SK-N-SH (cell line): Measurements from ENCODE around the gene EP400. TPM values are rescaled to one million over a fixed set of nuclear protein-coding genes. Genes with fewer than 3 reads are reported as not detected.

ENCODE experiments used
- CTCF ChIA-PET: fragments of 300-600, 350-600 bp; formaldehyde crosslinking; extraction: SDS; loops from one replicate; lab custom pipeline; 2021; lab: Yijun Ruan, JAX
- POLR2A ChIA-PET: fragments of 350-600 bp; sonication (Branson Sonifier 250); formaldehyde crosslinking; extraction: SDS; loops from one replicate; lab custom pipeline; 2020; ENCODE audit warnings: antibody characterized with exemption, inconsistent platforms; lab: Yijun Ruan, JAX
- DNase-seq: peaks from one replicate; pipeline ENCODE4 v3.0.0; 2012
- H2AFZ ChIP-seq: fragments of 200-600 bp; sonication (generic); 2 replicates; pipeline ENCODE4 v1.8.1; 2016; ENCODE audit warnings: antibody characterized with exemption, mild to moderate bottlenecking, low read depth
- H3F3A ChIP-seq: fragments of 200-600 bp; sonication (generic); replicated peaks from 2 replicates; pipeline ENCODE3; 2016; ENCODE audit warnings: antibody characterized with exemption, mild to moderate bottlenecking; ENCODE audit not compliant: insufficient read depth
- H3K27ac ChIP-seq, 2 experiments: fragments of 200-500 bp in 1 of 2; fragments of 200-600 bp in 1 of 2; sonication (Bioruptor generic) in 1 of 2; sonication (generic), shearing (Covaris generic) in 1 of 2; 2 replicates each; pipeline versions ENCODE4 v1.5.1 to v1.6.1; 2014 to 2016; ENCODE audit warnings: low read depth in 2 of 2, inconsistent platforms in 1 of 2, low read length in 1 of 2, mild to moderate bottlenecking in 1 of 2, mixed read lengths in 1 of 2
- H3K27me3 ChIP-seq: fragments of 200-600 bp; sonication (generic), shearing (Covaris generic); 2 replicates; pipeline ENCODE4 v1.6.1; 2016; ENCODE audit warnings: mixed run types; ENCODE audit not compliant: insufficient read depth
- H3K36me3 ChIP-seq, 2 experiments: fragments of 200-500 bp in 1 of 2; fragments of 200-600 bp in 1 of 2; sonication (Bioruptor generic) in 1 of 2; sonication (generic) in 1 of 2; replicated peaks in 1 of 2; 2 replicates each; pipeline versions ENCODE3 to v1.5.1; 2014 to 2016; ENCODE audit warnings: low read length in 1 of 2, mild to moderate bottlenecking in 1 of 2; ENCODE audit not compliant: insufficient read depth in 2 of 2, control insufficient read depth in 1 of 2
- H3K4me1 ChIP-seq, 2 experiments: fragments of 200-500 bp in 1 of 2; fragments of 200-600 bp in 1 of 2; sonication (Bioruptor generic) in 1 of 2; sonication (generic), shearing (Covaris generic) in 1 of 2; 2 replicates each; pipeline versions ENCODE4 v1.5.1 to v1.6.1; 2014 to 2016; ENCODE audit warnings: low read depth in 1 of 2, low read length in 1 of 2, mixed run types in 1 of 2; ENCODE audit not compliant: insufficient read depth in 2 of 2, control insufficient read depth in 1 of 2
- H3K4me2 ChIP-seq: fragments of 200-600 bp; sonication (generic), shearing (Covaris generic); 2 replicates; pipeline ENCODE4 v1.6.1; 2017; ENCODE audit warnings: mixed run types
- H3K4me3 ChIP-seq, 2 experiments: fragments of 200-500 bp in 1 of 2; fragments of 200-600 bp in 1 of 2; sonication (Bioruptor generic) in 1 of 2; sonication (generic), shearing (Covaris generic) in 1 of 2; 2 replicates each; pipeline versions ENCODE4 v1.5.1 to v1.8.1; 2014 to 2016; ENCODE audit warnings: low read depth in 2 of 2, inconsistent platforms in 1 of 2, low read length in 1 of 2, mild to moderate bottlenecking in 1 of 2, mixed read lengths in 1 of 2, moderate library complexity in 1 of 2
- H3K79me2 ChIP-seq: fragments of 200-600 bp; sonication (generic); 2 replicates; pipeline ENCODE4 v1.8.1; 2017; ENCODE audit warnings: mild to moderate bottlenecking; ENCODE audit not compliant: insufficient read depth
- H3K9ac ChIP-seq: fragments of 200-600 bp; sonication (generic); 2 replicates; pipeline ENCODE4 v1.6.1; 2017; ENCODE audit warnings: mixed run types
- H3K9me2 ChIP-seq: fragments of 200-600 bp; sonication (generic); 2 replicates; pipeline ENCODE4 v1.6.1; 2017; ENCODE audit warnings: mixed run types
- H3K9me3 ChIP-seq: fragments of 200-600 bp; sonication (generic); 2 replicates; pipeline ENCODE4 v1.6.1; 2017; ENCODE audit warnings: mixed run types, mild to moderate bottlenecking, moderate library complexity
- H4K20me1 ChIP-seq: fragments of 200-600 bp; sonication (generic); 2 replicates; pipeline ENCODE4 v1.6.1; 2017; ENCODE audit warnings: mild to moderate bottlenecking, mixed run types; ENCODE audit not compliant: insufficient read depth
- JUND ChIP-seq: IDR thresholded peaks from 2 replicates; pipeline ENCODE4 v1.4.0; 2012
- PBX3 ChIP-seq: IDR thresholded peaks from 2 replicates; pipeline ENCODE4; 2012
- REST ChIP-seq: IDR thresholded peaks from 2 replicates; pipeline ENCODE4 v1.6.1; 2012; ENCODE audit warnings: mild to moderate bottlenecking, low read depth, low read length, moderate library complexity
- RFX5 ChIP-seq: IDR thresholded peaks from 2 replicates; pipeline ENCODE4 v1.6.1; 2012; ENCODE audit warnings: mild to moderate bottlenecking, improper control_type of control experiment, low read length
- WGBS: methylation state at CpG from one replicate; pipeline ENCODE4 v1.1.6; 2017; ENCODE audit warnings: low lambda C conversion rate; 5-methylcytosine and 5-hydroxymethylcytosine counted together
- polyA plus RNA-seq, 3 experiments: library from polyadenylated mRNA; depleted of rRNA; stranded (reverse); fragments of >200 nt; gene quantifications; 2 replicates each; pipeline ENCODE4 v1.2.3, GENCODE V29; 2012

The EP400 gene
- polyA plus RNA-seq, 1 of the 3 experiments (the other 2 are of a cell fraction) = 7.0 TPM

- no peak overlapping the region for H3K9ac ChIP-seq
- no peak overlapping the region for H3K27ac ChIP-seq
- H3K4me3 ChIP-seq = no peak overlapping the region
- no peaks in the 10 kb centered on the region for H3K9me3 ChIP-seq
- TF ChIP-seq PBX3 = no peak
- TF ChIP-seq, all 33 proteins: peak for 0
- ChIA-PET CTCF (no interaction called here), POLR2A (no interaction called here)
- H3K4me1 ChIP-seq = peaks cover 0 to 12% of the 10 kb centered on the region in 2 experiments; a peak in 2 of 4 replicates
- WGBS = 97% methylated on average over 16 of the region's 19 CpGs
- no peaks in the 10 kb centered on the region for H3K9me2 ChIP-seq
- H3K36me3 ChIP-seq = peaks cover 37 to 45% of the 10 kb centered on the region in 2 experiments
- H3K27me3 ChIP-seq = no peaks in the 10 kb centered on the region
- H3F3A ChIP-seq = no peaks in the 10 kb centered on the region
- no peak overlapping the region for H3K4me2 ChIP-seq
- no peak overlapping the region for H2AFZ ChIP-seq
- no peak for DNase-seq
- no peaks in the 10 kb centered on the region for H4K20me1 ChIP-seq
- H3K79me2 ChIP-seq = peaks cover 12% of the 10 kb centered on the region; the same call in 1 of the 2 replicates
Observed at GRCh38 chr12:132006056-132006680, 56.4 kb downstream of the EP400 start.

- H3K79me2 ChIP-seq = peaks cover 7% of the 10 kb centered on the region; the same call in 1 of the 2 replicates
- H3F3A ChIP-seq = no peaks in the 10 kb centered on the region
- TF ChIP-seq JUND (no peak), REST (no peak), RFX5 (no peak)
- H3K9me2 ChIP-seq = no peaks in the 10 kb centered on the region
- no peaks in the 10 kb centered on the region for H3K27me3 ChIP-seq
- DNase-seq = no peak
- WGBS = 89% methylated on average over 3 of the region's 6 CpGs
- H3K9me3 ChIP-seq = no peaks in the 10 kb centered on the region
- POLR2A ChIA-PET = no interaction called here
- H3K36me3 ChIP-seq = peaks cover 42 to 54% of the 10 kb centered on the region in 2 experiments
- no peak overlapping the region for H3K4me3 ChIP-seq
- no peak overlapping the region for H3K27ac ChIP-seq
- H3K4me1 ChIP-seq = peaks cover 0 to 12% of the 10 kb centered on the region in 2 experiments; a peak in 1 of 4 replicates
- H3K4me2 ChIP-seq = no peak overlapping the region
- CTCF ChIA-PET = no interaction called here
- no peak overlapping the region for H3K9ac ChIP-seq
- H2AFZ ChIP-seq = no peak overlapping the region
- H4K20me1 ChIP-seq = no peaks in the 10 kb centered on the region
Observed at GRCh38 chr12:132007041-132007440, 57.3 kb downstream of the EP400 start.
